Immature natural killer cell (primary cell): ENCODE data around the gene CARD19. TPM values are rescaled to one million over a fixed set of nuclear protein-coding genes. Genes with fewer than 3 reads are reported as not detected.

Experiments
- DNase-seq, 3 donors: peaks; one replicate each; pipeline ENCODE4 v3.0.0; 2022; ENCODE audit warnings: mixed read lengths in 1 of 3
- H3K27ac Mint-ChIP-seq, 6 donors: one replicate each; pipeline ENCODE4 v1.8.0; 2020; ENCODE audit warnings: mixed read lengths in 6 of 6, mild to moderate bottlenecking in 5 of 6, inconsistent platforms in 4 of 6, moderate library complexity in 3 of 6
- H3K27me3 Mint-ChIP-seq, 3 donors: one replicate each; pipeline ENCODE4 v1.8.0; 2020 to 2021; ENCODE audit warnings: low read depth in 3 of 3, mild to moderate bottlenecking in 3 of 3, mixed read lengths in 3 of 3, moderate library complexity in 3 of 3, inconsistent platforms in 1 of 3
- H3K36me3 Mint-ChIP-seq, 3 donors: one replicate each; pipeline ENCODE4 v1.8.0; 2020; ENCODE audit warnings: mixed read lengths in 3 of 3, inconsistent platforms in 2 of 3, mild to moderate bottlenecking in 2 of 3
- H3K4me1 Mint-ChIP-seq, 2 donors: one replicate each; pipeline ENCODE4 v1.8.0; 2020; ENCODE audit warnings: inconsistent platforms in 2 of 2, mild to moderate bottlenecking in 2 of 2, mixed read lengths in 2 of 2, moderate library complexity in 1 of 2
- H3K4me3 Mint-ChIP-seq, 5 donors: one replicate each; pipeline ENCODE4 v1.8.0; 2020; ENCODE audit warnings: mild to moderate bottlenecking in 5 of 5, mixed read lengths in 5 of 5, inconsistent platforms in 3 of 5, moderate library complexity in 3 of 5
- H3K9me3 Mint-ChIP-seq, 6 donors: one replicate each; pipeline ENCODE4 v1.8.0; 2020; ENCODE audit warnings: mild to moderate bottlenecking in 6 of 6, mixed read lengths in 6 of 6, inconsistent platforms in 4 of 6, moderate library complexity in 3 of 6
- polyA plus RNA-seq, 3 donors: library from polyadenylated mRNA; unstranded; fragments of 300-500 nt; fragmentation: Illumina TruSeq; gene quantifications; one replicate each; pipeline ENCODE4 v1.2.3, GENCODE V29; 2021

CARD19 gene
- polyA plus RNA-seq, 3 donors from 2014 or later, result 55.1 to 105 (median 78.8) TPM

DNA sequence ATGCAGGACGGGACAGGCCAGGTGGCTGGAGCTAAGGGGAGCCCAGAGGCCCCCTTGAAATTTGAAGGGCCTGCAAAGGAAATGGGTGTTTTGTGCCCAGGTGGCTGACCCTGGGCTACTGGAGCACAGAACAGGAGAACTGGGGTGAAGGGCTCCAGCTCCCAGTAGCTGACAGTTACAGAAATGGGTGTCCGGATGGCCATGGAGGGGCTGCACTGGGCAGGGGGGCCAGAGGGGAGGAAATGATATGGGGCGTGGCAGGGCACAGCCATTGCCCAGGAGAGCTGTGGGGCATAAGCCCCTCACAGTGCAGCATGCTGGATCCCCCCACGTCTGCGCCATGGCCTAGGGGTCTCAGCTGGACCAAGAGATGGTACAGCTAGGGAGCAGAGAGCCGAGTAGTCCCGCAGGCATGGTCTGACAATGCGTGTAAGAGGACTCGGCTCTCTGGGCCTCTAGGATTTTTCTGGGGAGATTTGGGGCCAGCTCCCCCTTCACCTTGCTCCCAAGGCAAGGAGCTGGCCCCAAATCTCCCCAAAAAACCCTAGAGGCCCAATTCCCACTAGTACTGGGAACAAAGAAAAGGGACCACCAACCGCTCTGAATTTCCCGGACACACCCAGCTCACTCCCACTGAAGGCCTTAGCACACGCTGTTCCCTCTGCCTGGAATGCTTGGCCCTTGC is 7.9 kb upstream of the CARD19 start:
- DNase-seq, result no peak
- Mint-ChIP-seq H3K4me3 (no peak overlapping the region), H3K36me3 (peaks cover 0 to 13% (median 3%) of the 10 kb centered on the region in 3 donors), H3K9me3 (no peaks in the 10 kb centered on the region), H3K27ac (no peak overlapping the region), H3K4me1 (peaks cover 12 to 15% of the 10 kb centered on the region in 2 donors), H3K27me3 (peaks cover 5 to 10% (median 9%) of the 10 kb centered on the region in 3 donors)

DNA sequence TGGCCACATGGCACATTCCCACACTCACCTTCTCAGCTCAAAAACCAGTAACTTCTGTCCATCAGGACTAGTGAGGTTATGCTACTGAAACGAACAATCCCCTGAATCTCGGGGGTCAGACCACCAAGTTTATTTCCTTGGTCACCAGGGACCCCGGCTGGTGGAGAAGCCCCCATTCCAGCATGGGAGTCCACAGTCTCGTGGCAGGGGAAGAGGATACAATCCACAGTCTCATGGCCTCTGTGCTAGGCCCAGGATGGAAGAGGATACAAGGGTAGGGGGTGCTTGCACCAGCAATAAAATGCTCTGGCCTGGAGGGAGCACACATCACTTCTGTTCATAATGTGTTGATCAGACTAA is 7.4 kb upstream of the CARD19 start:
- Mint-ChIP-seq H3K27ac (no peak overlapping the region), H3K9me3 (no peaks in the 10 kb centered on the region), H3K4me1 (peaks cover 13 to 16% of the 10 kb centered on the region in 2 donors), H3K4me3 (no peak overlapping the region), H3K36me3 (peaks cover 0 to 12% (median 2%) of the 10 kb centered on the region in 3 donors), H3K27me3 (peaks cover 4 to 12% (median 7%) of the 10 kb centered on the region in 3 donors)
- DNase-seq, result no peak

DNA sequence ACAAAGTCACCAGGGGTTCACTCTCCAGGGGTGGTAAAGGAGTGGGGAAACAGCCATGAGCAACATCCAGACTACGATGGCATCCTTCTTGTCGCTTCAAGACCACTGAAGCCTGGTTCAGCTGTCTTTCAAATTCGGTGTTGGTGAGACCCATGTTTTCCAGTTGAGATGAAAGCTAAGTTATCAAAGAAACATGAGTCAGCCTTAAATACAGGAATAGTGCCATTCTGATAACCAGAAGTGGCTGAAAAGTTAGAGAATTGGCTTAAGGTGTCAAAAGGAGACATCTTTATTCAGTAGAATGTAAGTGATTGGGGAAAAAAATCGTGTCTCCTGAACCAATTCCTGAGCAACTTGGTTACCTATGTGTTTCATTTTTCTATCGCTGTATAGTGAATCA is 7.0 kb upstream of the CARD19 start:
- peaks cover 2 to 15% (median 7%) of the 10 kb centered on the region in 3 donors for H3K27me3 Mint-ChIP-seq
- no peak overlapping the region for H3K27ac Mint-ChIP-seq
- H3K9me3 Mint-ChIP-seq, result no peaks in the 10 kb centered on the region
- H3K4me1 Mint-ChIP-seq, result peaks cover 14 to 17% of the 10 kb centered on the region in 2 donors
- no peak for DNase-seq
- peaks cover 0 to 10% (median 0%) of the 10 kb centered on the region in 3 donors for H3K36me3 Mint-ChIP-seq
- no peak overlapping the region for H3K4me3 Mint-ChIP-seq

DNA sequence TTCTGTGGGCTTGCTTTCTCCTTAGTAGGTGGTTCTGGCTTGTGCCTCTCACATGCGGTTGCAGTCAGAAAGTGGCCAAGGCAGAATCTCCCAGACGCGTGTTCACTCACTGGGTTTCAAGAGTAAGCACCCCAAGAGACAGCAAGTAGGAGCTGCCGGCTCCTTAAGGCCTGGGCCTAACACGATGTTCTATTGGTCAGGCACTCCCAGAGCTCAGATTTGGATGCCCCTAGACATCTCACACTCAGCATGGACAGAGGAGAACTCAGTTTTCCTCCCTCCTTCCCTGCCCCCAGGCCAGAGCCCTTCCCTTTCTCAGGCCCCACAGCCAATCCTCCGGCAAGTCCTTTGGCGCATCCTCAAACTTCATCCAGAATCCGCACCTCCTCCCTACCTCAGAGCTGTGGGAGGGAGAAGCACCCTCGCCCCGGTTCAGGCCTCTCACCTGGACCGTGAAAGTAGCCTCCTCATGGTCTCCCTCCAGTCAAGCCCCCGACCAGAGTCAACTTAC is 6.5 kb upstream of the CARD19 start:
- peaks cover 17 to 21% of the 10 kb centered on the region in 2 donors for H3K4me1 Mint-ChIP-seq
- DNase-seq, result no peak
- peaks cover 0 to 10% (median 0%) of the 10 kb centered on the region in 3 donors for H3K36me3 Mint-ChIP-seq
- H3K9me3 Mint-ChIP-seq, result no peaks in the 10 kb centered on the region
- H3K27me3 Mint-ChIP-seq, result peaks cover 3 to 15% (median 7%) of the 10 kb centered on the region in 3 donors
- no peak overlapping the region for H3K4me3 Mint-ChIP-seq
- H3K27ac Mint-ChIP-seq, result no peak overlapping the region

DNA sequence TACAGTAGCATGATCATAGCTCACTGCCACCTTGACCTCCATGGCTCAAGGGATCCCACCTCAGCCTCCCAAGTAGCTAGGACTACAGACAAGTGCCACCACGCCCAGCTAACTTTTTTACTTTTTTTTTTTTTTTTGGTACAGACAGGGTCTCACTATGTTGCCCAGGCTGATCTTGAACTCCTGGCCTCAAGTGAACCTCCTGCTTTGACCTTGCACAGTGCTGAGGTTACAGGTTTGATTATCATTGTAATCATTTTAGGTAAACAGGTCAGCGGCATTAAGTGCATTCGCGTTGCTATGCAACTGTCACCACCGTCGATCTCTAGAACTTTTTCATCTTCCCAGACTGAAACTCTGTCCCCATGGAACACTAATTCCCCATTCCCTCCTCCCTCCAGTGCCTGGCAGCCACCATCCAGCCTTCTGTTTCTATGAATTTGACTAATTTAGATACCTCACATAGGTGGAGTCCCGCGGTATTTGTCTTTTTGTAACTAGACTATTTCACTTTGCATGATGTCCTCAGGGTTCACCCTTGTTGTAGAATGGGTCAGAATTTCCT is 5.8 kb upstream of the CARD19 start:
- H3K27ac Mint-ChIP-seq, result no peak overlapping the region
- no peak for DNase-seq
- peaks cover 22 to 28% of the 10 kb centered on the region in 2 donors for H3K4me1 Mint-ChIP-seq
- no peak overlapping the region for H3K4me3 Mint-ChIP-seq
- peaks cover 4 to 15% (median 7%) of the 10 kb centered on the region in 3 donors for H3K27me3 Mint-ChIP-seq
- no peaks in the 10 kb centered on the region for H3K9me3 Mint-ChIP-seq
- H3K36me3 Mint-ChIP-seq, result peaks cover 0 to 10% (median 0%) of the 10 kb centered on the region in 3 donors

DNA sequence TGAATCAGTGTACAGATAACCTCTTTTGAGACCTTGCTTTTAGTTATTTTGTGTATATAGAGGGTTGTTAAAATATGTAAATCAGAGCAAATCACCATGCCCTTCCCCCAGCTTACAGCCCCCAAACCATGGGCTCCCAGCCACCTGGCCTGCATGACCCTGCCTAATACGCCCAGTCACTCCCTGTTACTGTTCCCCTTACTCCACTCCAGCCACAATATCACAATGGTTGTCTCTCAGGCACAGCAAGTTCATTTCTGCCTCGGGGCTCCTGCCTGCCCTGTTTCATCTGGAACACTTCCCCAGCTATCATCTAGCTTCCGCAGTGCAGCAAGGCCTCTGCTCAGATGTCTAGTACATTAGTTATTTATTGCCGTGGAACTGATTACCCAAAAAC is 5.0 kb upstream of the CARD19 start:
- no peak for DNase-seq
- no peaks in the 10 kb centered on the region for H3K9me3 Mint-ChIP-seq
- no peak overlapping the region for H3K4me3 Mint-ChIP-seq
- peaks cover 0 to 5% (median 0%) of the 10 kb centered on the region in 3 donors for H3K36me3 Mint-ChIP-seq
- no peak overlapping the region for H3K27ac Mint-ChIP-seq
- H3K27me3 Mint-ChIP-seq, result peaks cover 3 to 17% (median 4%) of the 10 kb centered on the region in 3 donors
- peaks cover 20 to 28% of the 10 kb centered on the region in 2 donors for H3K4me1 Mint-ChIP-seq

DNA sequence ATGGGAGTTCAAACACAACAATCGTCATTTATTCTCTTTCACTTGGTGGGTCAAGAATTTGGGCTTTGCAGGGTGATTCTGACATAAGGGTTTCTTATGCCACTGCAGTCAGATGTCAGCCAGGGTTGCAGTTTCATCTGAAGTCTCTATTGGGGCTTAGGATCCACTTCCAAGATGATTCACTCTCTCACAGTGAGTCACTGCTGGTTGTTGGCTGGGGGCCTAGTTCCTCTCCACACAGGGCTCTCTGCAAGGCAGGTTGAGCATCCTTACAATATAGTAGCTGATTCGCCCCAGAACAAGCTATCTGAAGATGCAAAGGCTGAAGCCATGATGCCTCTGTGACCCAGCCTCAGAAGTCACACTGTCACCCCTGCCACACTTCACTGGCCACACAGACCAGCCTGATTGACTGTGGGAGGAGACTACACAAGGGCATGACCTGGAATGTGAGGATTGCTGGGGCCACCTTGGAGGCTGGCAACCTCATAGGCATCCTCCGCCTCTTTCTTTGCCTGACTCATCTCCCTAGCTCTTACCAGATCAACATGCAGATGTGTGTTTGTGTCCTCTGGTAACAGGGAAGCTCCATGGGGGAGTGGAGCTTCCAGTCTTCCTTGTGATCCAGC is 4.5 kb upstream of the CARD19 start:
- Mint-ChIP-seq H3K27me3 (peaks cover 4 to 18% (median 4%) of the 10 kb centered on the region in 3 donors), H3K9me3 (no peaks in the 10 kb centered on the region), H3K4me3 (no peak overlapping the region), H3K4me1 (peaks cover 21 to 26% of the 10 kb centered on the region in 2 donors), H3K27ac (no peak overlapping the region), H3K36me3 (peaks cover 0 to 3% (median 0%) of the 10 kb centered on the region in 3 donors)
- no peak for DNase-seq

DNA sequence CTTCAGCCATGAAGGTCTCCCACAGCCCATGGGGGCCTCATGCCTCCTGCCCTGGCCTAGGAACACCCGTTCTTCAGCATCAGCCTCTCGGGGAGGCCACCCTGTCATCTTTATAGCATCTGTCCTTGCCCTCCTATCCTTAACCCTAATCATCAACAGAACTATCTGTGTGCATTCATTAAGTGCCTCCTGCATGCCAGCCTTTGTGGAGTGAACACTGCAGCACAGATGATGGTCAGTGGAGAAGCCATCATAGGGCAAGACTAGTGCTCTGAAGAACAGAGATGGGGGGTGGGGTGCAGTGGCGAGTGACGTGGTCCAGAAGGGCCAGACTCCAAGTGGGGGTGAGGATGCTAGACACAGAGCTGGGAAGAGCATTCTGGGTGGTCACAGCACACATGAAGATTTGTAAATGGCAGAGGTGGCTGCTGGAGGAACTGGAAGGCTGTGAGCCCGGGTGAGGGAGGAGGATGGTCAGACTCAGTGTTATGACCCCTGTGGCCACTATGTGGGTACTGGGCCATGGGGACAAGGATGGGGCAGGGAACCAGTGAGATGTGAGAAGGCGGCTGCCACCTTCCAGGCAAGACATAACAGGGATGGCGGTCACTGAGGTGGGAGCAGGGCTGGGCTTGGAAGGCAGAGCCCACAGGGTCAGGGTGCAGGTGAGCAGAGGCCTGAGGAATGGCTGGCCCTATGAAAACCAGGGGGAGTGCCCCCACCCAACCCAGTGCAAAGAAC is 3.6 kb upstream of the CARD19 start:
- peaks cover 2 to 17% (median 4%) of the 10 kb centered on the region in 3 donors for H3K27me3 Mint-ChIP-seq
- H3K9me3 Mint-ChIP-seq, result no peaks in the 10 kb centered on the region
- no peak for DNase-seq
- peak overlapping the region in 2 of 6 donors; percentile 29 to 41 for H3K27ac Mint-ChIP-seq
- H3K36me3 Mint-ChIP-seq, result no peaks in the 10 kb centered on the region
- peaks cover 29 to 32% of the 10 kb centered on the region in 2 donors for H3K4me1 Mint-ChIP-seq
- peak overlapping the region in 1 of 5 donors; percentile 35 for H3K4me3 Mint-ChIP-seq

DNA sequence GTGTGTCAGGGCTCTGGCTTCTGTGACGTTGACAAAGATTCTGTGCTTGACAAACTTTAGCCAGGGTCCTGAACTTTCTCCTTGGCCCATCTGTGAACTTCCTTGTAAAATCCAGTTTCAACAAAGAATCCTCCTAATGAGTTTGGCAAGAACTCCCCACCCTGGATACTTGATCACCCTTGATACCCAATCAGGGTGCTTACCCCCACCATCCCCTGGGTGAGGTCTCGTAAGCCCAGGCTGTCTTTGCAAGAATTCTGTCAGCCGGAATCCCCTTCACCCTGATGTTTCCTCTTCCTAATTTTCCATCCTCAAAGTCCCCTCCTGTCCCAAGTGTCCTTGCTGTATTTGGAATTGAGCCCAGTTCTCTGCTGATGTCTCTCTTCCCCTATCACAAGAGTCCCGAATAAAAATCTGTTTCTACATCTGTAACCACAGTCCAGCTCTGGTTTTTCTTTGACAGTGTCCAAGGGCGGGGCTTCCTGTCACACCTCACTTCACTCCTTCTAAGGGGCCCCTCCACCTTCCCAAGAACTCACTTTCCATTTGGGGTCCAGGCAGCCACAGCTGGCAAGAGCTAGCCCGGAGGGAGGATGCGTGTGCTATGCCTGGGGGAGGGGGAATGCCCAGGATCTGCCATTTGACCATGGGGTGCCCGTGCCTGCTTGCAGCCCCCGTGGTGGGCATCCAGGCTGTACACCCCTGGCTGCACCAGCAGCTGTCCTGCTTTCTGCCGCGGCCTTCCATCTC is 2.7 kb upstream of the CARD19 start:
- Mint-ChIP-seq H3K27ac (peak overlapping the region in 5 of 6 donors; percentile 2 to 75 (median 22)), H3K4me1 (peaks cover 38 to 41% of the 10 kb centered on the region in 2 donors), H3K9me3 (no peaks in the 10 kb centered on the region), H3K4me3 (peak overlapping the region in 4 of 5 donors; percentile 35 to 87 (median 57)), H3K36me3 (no peaks in the 10 kb centered on the region), H3K27me3 (peaks cover 2 to 16% (median 4%) of the 10 kb centered on the region in 3 donors)
- no peak for DNase-seq

DNA sequence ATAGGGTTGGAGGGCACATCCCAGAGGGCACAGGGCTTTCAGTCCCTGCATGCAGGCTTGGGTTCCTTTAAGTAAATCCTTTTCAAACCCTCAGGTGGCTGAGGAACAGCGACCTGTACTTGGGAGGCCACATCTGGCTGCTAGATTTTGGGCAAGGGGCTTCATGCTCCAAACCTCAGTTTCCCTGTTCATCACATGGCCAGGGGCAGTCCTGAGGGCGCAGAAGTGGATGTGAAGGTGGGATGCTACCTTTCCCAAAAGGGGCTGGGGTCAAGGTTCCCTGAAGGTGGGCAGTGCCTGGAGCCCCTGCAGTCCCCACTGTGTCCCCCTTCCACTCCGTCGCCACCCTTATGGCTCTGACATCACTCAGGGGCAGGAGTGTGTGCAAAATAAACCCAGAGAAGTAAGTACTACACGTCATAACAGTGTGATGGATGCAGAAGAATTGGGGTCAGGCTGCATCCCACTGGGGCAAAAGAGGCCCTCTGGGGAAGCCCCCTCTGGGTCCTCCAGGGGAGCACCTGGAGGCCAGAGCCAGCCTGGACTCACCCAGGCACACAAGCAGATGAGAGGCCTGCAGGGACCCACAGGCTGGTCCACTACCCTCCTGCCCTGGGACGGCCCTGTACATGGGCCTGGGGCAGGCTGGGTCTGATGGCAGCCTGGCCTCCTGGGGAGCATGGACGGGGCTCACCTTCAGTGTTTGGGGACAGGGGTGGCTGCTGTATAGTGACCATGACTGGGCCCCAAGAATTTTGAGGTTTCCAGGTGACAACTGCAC is 1.9 kb upstream of the CARD19 start:
- Mint-ChIP-seq H3K4me1 (peaks cover 46 to 48% of the 10 kb centered on the region in 2 donors), H3K36me3 (no peaks in the 10 kb centered on the region), H3K4me3 (peak overlapping the region; percentile 80 to 87 (median 84)), H3K27ac (peak overlapping the region; percentile 86 to 98 (median 94)), H3K9me3 (no peaks in the 10 kb centered on the region), H3K27me3 (peaks cover 2 to 14% (median 4%) of the 10 kb centered on the region in 3 donors)
- no peak for DNase-seq

DNA sequence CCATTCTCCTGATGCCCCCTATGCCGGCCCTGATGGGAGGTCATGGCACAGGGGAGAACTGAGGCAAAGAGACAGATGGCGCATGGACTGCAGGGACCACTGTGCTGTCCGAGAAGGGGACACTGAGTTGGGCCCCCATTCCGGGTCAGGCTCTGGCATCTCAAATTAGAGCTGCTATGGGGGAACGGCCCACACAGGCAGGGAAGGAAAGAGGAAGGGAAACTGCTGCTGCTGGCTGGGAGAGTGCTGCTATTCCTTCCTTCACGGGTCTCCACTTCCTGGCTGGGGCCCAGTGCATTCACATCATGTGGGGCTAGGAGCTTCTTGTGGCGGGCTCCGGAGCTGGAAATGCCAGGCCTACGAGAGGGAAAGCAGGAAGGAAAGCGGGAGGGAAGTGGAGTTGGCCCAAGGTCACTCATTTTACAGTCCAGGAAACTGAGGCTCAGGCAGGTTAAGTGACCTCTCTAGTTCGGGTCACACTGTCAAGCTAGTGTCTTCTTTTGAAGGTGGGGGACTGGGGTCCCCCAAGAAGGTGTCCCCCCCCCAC is 1.3 kb upstream of the CARD19 start:
- Mint-ChIP-seq H3K27me3 (peaks cover 2 to 14% (median 4%) of the 10 kb centered on the region in 3 donors), H3K4me3 (peak overlapping the region; percentile 80 to 87 (median 84)), H3K27ac (peak overlapping the region; percentile 86 to 98 (median 94)), H3K9me3 (no peaks in the 10 kb centered on the region), H3K36me3 (no peaks in the 10 kb centered on the region), H3K4me1 (peaks cover 52 to 54% of the 10 kb centered on the region in 2 donors)
- DNase-seq, result no peak
